K562 (cell line): ENCODE measurements around the gene POLDIP3. TPM values are rescaled to one million over a fixed set of nuclear protein-coding genes. Genes with fewer than 3 reads are reported as not detected.

ENCODE experiments used
- BACH1 ChIP-seq: fragments of 200-800 bp; sonication (Bioruptor generic); IDR thresholded peaks from 2 replicates; pipeline ENCODE4 v1.6.1; 2016; ENCODE audit warnings: missing genetic modification characterization, missing compliant biosample characterization
- BRF1 ChIP-seq: IDR thresholded peaks from 3 replicates; pipeline ENCODE4 v1.6.1; 2011; ENCODE audit warnings: borderline replicate concordance, mild to moderate bottlenecking; ENCODE audit not compliant: insufficient read length; ENCODE audit errors: extremely low read depth
- CEBPB ChIP-seq: fragments of 450-650 bp; IDR thresholded peaks from 2 replicates; pipeline ENCODE4 v1.6.1; 2016; ENCODE audit warnings: missing genetic modification characterization, missing compliant biosample characterization
- CUX1 ChIP-seq: fragments of 200-800 bp; sonication (Bioruptor generic); IDR thresholded peaks from 2 replicates; pipeline ENCODE4 v1.6.1; 2016; ENCODE audit warnings: missing genetic modification characterization, missing compliant biosample characterization
- ETV5 ChIP-seq: sonication (generic); formaldehyde crosslinking; IDR thresholded peaks from 2 replicates; pipeline ENCODE4 v1.4.0; 2020; ENCODE audit warnings: low read depth, mild to moderate bottlenecking, missing genetic modification reagents
- HOMEZ ChIP-seq: fragments of 250-450 bp; sonication (Bioruptor Pico); IDR thresholded peaks from 2 replicates; pipeline ENCODE4 v1.4.0; 2020; ENCODE audit warnings: mild to moderate bottlenecking, moderate library complexity
- MAX ChIP-seq: sonication (generic); formaldehyde crosslinking; IDR thresholded peaks from 2 replicates; pipeline ENCODE4 v1.9.0; 2022; ENCODE audit warnings: mild to moderate bottlenecking, missing genetic modification reagents
- PML ChIP-seq: IDR thresholded peaks from 2 replicates; pipeline ENCODE4 v1.6.1; 2012; ENCODE audit warnings: low read length, inconsistent platforms
- SPI1 ChIP-seq: IDR thresholded peaks from 2 replicates; pipeline ENCODE4 v1.6.1; 2011; ENCODE audit warnings: low read depth, low read length, control low read depth, borderline replicate concordance
- TBL1XR1 ChIP-seq, 2 experiments: IDR thresholded peaks; 2 replicates each; pipeline ENCODE4 v1.6.1; 2012; ENCODE audit warnings: improper control_type of control experiment in 2 of 2, low read length in 2 of 2, mild to moderate bottlenecking in 1 of 2
- USF1 ChIP-seq: sonication (generic); formaldehyde crosslinking; IDR thresholded peaks from 2 replicates; pipeline ENCODE4 v1.9.0; 2022; ENCODE audit warnings: mild to moderate bottlenecking, missing genetic modification reagents
- YBX1 ChIP-seq: fragments of 450-650 bp; IDR thresholded peaks from 2 replicates; pipeline ENCODE4 v1.7.1; 2016; ENCODE audit warnings: mild to moderate bottlenecking
- ZBTB12 ChIP-seq: fragments of 250-450 bp; sonication (Bioruptor Pico); IDR thresholded peaks from 2 replicates; pipeline ENCODE4 v1.4.0; 2020
- ZBTB17 ChIP-seq: fragments of 450-650 bp; formaldehyde crosslinking; IDR thresholded peaks from 2 replicates; pipeline ENCODE4 v1.4.0; 2020; ENCODE audit warnings: mild to moderate bottlenecking
- ZNF224 ChIP-seq: sonication (generic); formaldehyde crosslinking; IDR thresholded peaks from 2 replicates; pipeline ENCODE4 v1.8.0; 2022; ENCODE audit warnings: mild to moderate bottlenecking, missing genetic modification reagents
- ZNF23 ChIP-seq: fragments of 250-450 bp; sonication (Bioruptor Pico); IDR thresholded peaks from 2 replicates; pipeline ENCODE4 v1.4.0; 2020; ENCODE audit warnings: mild to moderate bottlenecking
- ZNF316 ChIP-seq: fragments of 450-650 bp; IDR thresholded peaks from 2 replicates; pipeline ENCODE4 v1.6.1; 2016
- polyA plus RNA-seq, 8 experiments: library from polyadenylated mRNA; depleted of rRNA in 4 of 8; stranded (reverse) in 5 of 8; unstranded in 3 of 8; fragments of >200 nt; fragmentation: Nextera tagmentation in 2 of 8; fragmentation: Illumina TruSeq in 1 of 8; extraction: Ambion mirVana in 2 of 8; extraction: Trizol in 1 of 8; gene quantifications; 2 replicates each; pipeline versions ENCODE4 v1.2.1 to v1.2.3, GENCODE V29; 2011 to 2014; ENCODE audit warnings: inconsistent platforms in 1 of 8, missing spikeins in 1 of 8
- total RNA-seq, 7 experiments: library from RNA; depleted of rRNA in 6 of 7; stranded (reverse); fragments of >200 nt in 6 of 7; fragmentation: Illumina TruSeq in 2 of 7; extraction: Trizol in 2 of 7; gene quantifications; 2 replicates each; pipeline versions ENCODE4 v1.2.1 to v1.2.3, GENCODE V29; 2011 to 2021; ENCODE audit warnings: low replicate concordance in 1 of 7

Gene POLDIP3
- total and polyA plus RNA-seq, 9 of the 15 experiments (the other 6 are each of a cell fraction or from before 2014, with no cell fraction given) = 14.3 to 53.0 (median 26.3) TPM

GRCh38 chr22:42553475-42554361 is 61.0 kb downstream of the POLDIP3 start, which contains the start of gene SERHL2 (continued):
- TF ChIP-seq CEBPB (tag) (no peak), ZNF224 (CRISPR knock-in tag) (no peak), USF1 (no peak; the same call in none of the 2 replicates), CUX1 (no peak), TBL1XR1 (IDR thresholded peaks at IDR 0.05; ENCODE audit: low read length in 2 of 2) (no peak), PML (0 out of 2 replicates have a peak, but pooled peaks have one; percentile 28), BACH1 (tag) (no peak), YBX1 (no peak), HOMEZ (CRISPR knock-in tag) (no peak), ZBTB12 (CRISPR knock-in tag) (no peak), MAX (CRISPR knock-in tag) (peak; percentile 59), ZNF316 (no peak), SPI1 (no peak), BRF1 (no peak), ZBTB17 (CRISPR knock-in tag) (0 out of 2 replicates have a peak, but pooled peaks have one; percentile 22), ZNF23 (CRISPR knock-in tag) (no peak), ETV5 (CRISPR knock-in tag) (no peak)
